HG03442 (cell line): ENCODE results near the gene GDF11.
"Not testable (repeated sequence)": the region's sequence is repeated elsewhere in the genome, so short reads cannot be mapped to it uniquely, and the experiment has no call there.

Source experiments
- ATAC-seq: cut with Tn5 transposase; IDR thresholded peaks from one replicate; pipeline ENCODE4 v1.9.1; 2021; ENCODE audit warnings: mild to moderate bottlenecking, moderate library complexity; ENCODE audit not compliant: unreplicated experiment

Gene GDF11

GRCh38 chr12:55738123-55739024 lies 4.5 kb upstream of the GDF11 start:
- ATAC-seq, result peak; percentile 76

- ATAC-seq, result no peak
Observed at GRCh38 chr12:55739025-55739378, 3.9 kb upstream of the GDF11 start.

- no peak for ATAC-seq
Observed at GRCh38 chr12:55741931-55742680, 816 bp upstream of the GDF11 start.

- ATAC-seq, result peak; percentile 48
Observed at GRCh38 chr12:55743406-55744339, 751 bp downstream of the GDF11 start.

- no peak for ATAC-seq
Observed at GRCh38 chr12:55744340-55745030, 1.6 kb downstream of the GDF11 start.

- no peak for ATAC-seq
Observed at GRCh38 chr12:55745361-55746173, 2.6 kb downstream of the GDF11 start.

- ATAC-seq, result no peak
Observed at GRCh38 chr12:55746174-55746912, 3.4 kb downstream of the GDF11 start.

GRCh38 chr12:55746913-55747231 lies 4.0 kb downstream of the GDF11 start:
- no peak for ATAC-seq

GRCh38 chr12:55748230-55748993 lies 5.5 kb downstream of the GDF11 start:
- ATAC-seq, result no peak

GRCh38 chr12:55755246-55755645 lies 12.3 kb downstream of the GDF11 start:
- ATAC-seq, result no peak

- ATAC-seq, result no peak
Observed at GRCh38 chr12:55757701-55758100, 14.8 kb downstream of the GDF11 start.

- ATAC-seq, result not testable (repeated sequence)
Observed at GRCh38 chr12:55758575-55758974, 15.7 kb downstream of the GDF11 start.

- no peak for ATAC-seq
Observed at GRCh38 chr12:55760663-55761062, 17.7 kb downstream of the GDF11 start.

GRCh38 chr12:55762646-55763045 lies 19.7 kb downstream of the GDF11 start:
- no peak for ATAC-seq

GRCh38 chr12:55765736-55766290 lies 22.9 kb downstream of the GDF11 start:
- ATAC-seq, result no peak

- ATAC-seq, result no peak
Observed at GRCh38 chr12:55767156-55767555, 24.2 kb downstream of the GDF11 start.

- no peak for ATAC-seq
Observed at GRCh38 chr12:55771736-55772135, 28.8 kb downstream of the GDF11 start.

GRCh38 chr12:55777856-55778255 lies 34.9 kb downstream of the GDF11 start:
- no peak for ATAC-seq
